Epithelial cell of esophagus (primary cell): Measurements from ENCODE around the gene TBXAS1.

Experiments
- DNase-seq: peaks from one replicate; pipeline ENCODE4 v3.0.0; 2010; ENCODE audit warnings: low read depth
- H3K4me3 ChIP-seq: 2 replicates; pipeline ENCODE4 v1.5.1; 2011; ENCODE audit warnings: mild to moderate bottlenecking, low read length, control low read depth
- CTCF ChIP-seq: IDR thresholded peaks from 2 replicates; pipeline ENCODE4 v1.5.1; 2011; ENCODE audit warnings: low read depth, mild to moderate bottlenecking, low read length, control low read depth, inconsistent platforms; ENCODE audit not compliant: insufficient read depth; ENCODE audit errors: missing control alignments

The TBXAS1 gene

GRCh38 chr7:139873593-139874301 lies 44.7 kb downstream of the TBXAS1 start:
- no peak for DNase-seq
- no peak for TF ChIP-seq CTCF
- H3K4me3 ChIP-seq, result no peak overlapping the region

- TF ChIP-seq CTCF, result no peak
- DNase-seq, result no peak
- H3K4me3 ChIP-seq, result no peak overlapping the region
These were observed 45.2 kb downstream of the TBXAS1 start for GRCh38 chr7:139874302-139874629.

- DNase-seq, result no peak
These were observed 46.8 kb downstream of the TBXAS1 start for GRCh38 chr7:139875821-139876241.

GRCh38 chr7:139876622-139877283 lies 47.7 kb downstream of the TBXAS1 start:
- no peak for DNase-seq
- no peak for TF ChIP-seq CTCF
- no peak overlapping the region for H3K4me3 ChIP-seq

More at GRCh38 chr7:139875821-139876241, 46.8 kb downstream of the TBXAS1 start:
- no peak for TF ChIP-seq CTCF
- no peak overlapping the region for H3K4me3 ChIP-seq

GRCh38 chr7:139883814-139884213 lies 54.8 kb downstream of the TBXAS1 start:
- no peak overlapping the region for H3K4me3 ChIP-seq
- TF ChIP-seq CTCF, result no peak
- no peak for DNase-seq

- H3K4me3 ChIP-seq, result no peak overlapping the region
- no peak for DNase-seq
- TF ChIP-seq CTCF, result no peak
These were observed 55.4 kb downstream of the TBXAS1 start for GRCh38 chr7:139884441-139884840.

- TF ChIP-seq CTCF, result no peak
- DNase-seq, result no peak
These were observed 56.4 kb downstream of the TBXAS1 start for GRCh38 chr7:139885511-139885910.

More at GRCh38 chr7:139885511-139885910, 56.4 kb downstream of the TBXAS1 start:
- H3K4me3 ChIP-seq, result no peak overlapping the region
